ENCODE measurements around the gene BIK. TPM values are rescaled to one million over a fixed set of nuclear protein-coding genes. Genes with fewer than 3 reads are reported as not detected.

Gene BIK
- total RNA-seq, 1 donor from 2014 or later: not detected

GRCh38 chr22:43150731-43151206, 40.2 kb downstream of the BIK start:
- intact Hi-C loops (cut with DNase I): loop anchor here (1.0 kb wide), 1 partner anchor 36 kb away; no protein-coding TSS in a partner anchor
- DNase-seq (ENCODE audit: low spot score in 2 of 2): peak in 1 of 2 donors; percentile 69
- no peaks in the 10 kb centered on the region for H3K36me3 ChIP-seq
- no peak for TF ChIP-seq CTCF (IDR thresholded peaks at IDR 0.05)
- H3K27ac ChIP-seq: peak overlapping the region; percentile 77 to 94
- no peaks in the 10 kb centered on the region for H3K27me3 ChIP-seq
- no peaks in the 10 kb centered on the region for H3K9me3 ChIP-seq
- H3K4me3 ChIP-seq: peak overlapping the region; percentile 61 to 83
- peaks cover 6 to 10% of the 10 kb centered on the region in 2 donors for H3K4me1 ChIP-seq

GRCh38 chr22:43151251-43152002, 40.9 kb downstream of the BIK start, which contains the start of gene TSPO:
Gene TSPO (plus strand): TSS chr22:43151559. CDS start chr22:43159239, 7,680 bp downstream.
- intact Hi-C loops (cut with DNase I): loop anchor here (1.0 kb wide), 1 partner anchor 35 kb away; no protein-coding TSS in a partner anchor
- Histone ChIP-seq H3K4me3 (peak within 1 kb of the TSS; percentile 61 to 83), H3K36me3 (no peaks in the 10 kb centered on the region), H3K27ac (peak within 1 kb of the TSS; percentile 77 to 94), H3K4me1 (peaks cover 6 to 10% of the 10 kb centered on the region in 2 donors), H3K27me3 (no peaks in the 10 kb centered on the region), H3K9me3 (no peaks in the 10 kb centered on the region)
- TF ChIP-seq CTCF (IDR thresholded peaks at IDR 0.05): no peak
- peak; percentile 42 to 92 for DNase-seq (ENCODE audit: low spot score in 2 of 2)

- Histone ChIP-seq H3K9me3 (no peaks in the 10 kb centered on the region), H3K36me3 (no peaks in the 10 kb centered on the region), H3K27me3 (no peaks in the 10 kb centered on the region), H3K4me3 (peak overlapping the region; percentile 61 to 83), H3K4me1 (peaks cover 6 to 10% of the 10 kb centered on the region in 2 donors), H3K27ac (peak overlapping the region; percentile 77 to 94)
- no peak for TF ChIP-seq CTCF (IDR thresholded peaks at IDR 0.05)
- intact Hi-C loops (cut with DNase I): no loop called here
- no peak for DNase-seq (ENCODE audit: low spot score in 2 of 2)
Measured at GRCh38 chr22:43152003-43152356, 41.4 kb downstream of the BIK start.

GRCh38 chr22:43152357-43153071, 42.0 kb downstream of the BIK start:
- Histone ChIP-seq H3K27ac (peak overlapping the region; percentile 77 to 94), H3K36me3 (no peaks in the 10 kb centered on the region), H3K9me3 (no peaks in the 10 kb centered on the region), H3K27me3 (no peaks in the 10 kb centered on the region), H3K4me1 (peaks cover 6 to 10% of the 10 kb centered on the region in 2 donors), H3K4me3 (peak overlapping the region; percentile 61 to 83)
- DNase-seq (ENCODE audit: low spot score in 2 of 2): peak; percentile 35 to 89
- no peak for TF ChIP-seq CTCF (IDR thresholded peaks at IDR 0.05)
- intact Hi-C loops (cut with DNase I): no loop called here

GRCh38 chr22:43153899-43154298, 43.3 kb downstream of the BIK start:
- H3K27ac ChIP-seq: peak overlapping the region in 1 of 2 donors; percentile 13
- no peaks in the 10 kb centered on the region for H3K9me3 ChIP-seq
- H3K4me1 ChIP-seq: peaks cover 6 to 10% of the 10 kb centered on the region in 2 donors
- no peak for DNase-seq (ENCODE audit: low spot score in 2 of 2)
- intact Hi-C loops (cut with DNase I): no loop called here
- no peaks in the 10 kb centered on the region for H3K36me3 ChIP-seq
- TF ChIP-seq CTCF (IDR thresholded peaks at IDR 0.05): no peak
- no peak overlapping the region for H3K4me3 ChIP-seq
- H3K27me3 ChIP-seq: no peaks in the 10 kb centered on the region
